Endothelial cell of umbilical vein (primary cell): ENCODE data around the gene EDC3. TPM values are rescaled to one million over a fixed set of nuclear protein-coding genes. Genes with fewer than 3 reads are reported as not detected.

Experiments
- BruUV-seq: library from RNA; stranded (reverse); fragments of 400-500 nt; replicated peaks from 2 replicates; lab custom pipeline; 2021; lab: Mats Ljungman, UMichigan
- CTCF ChIA-PET: fragments of 300-600, 350-600 bp; sonication (Branson Sonifier 250); formaldehyde crosslinking; loops from one replicate; lab custom pipeline; 2021; ENCODE audit warnings: antibody characterized with exemption, inconsistent platforms; lab: Charles Lee
- POLR2A ChIA-PET: fragments of 300-600, 350-600 bp; sonication (Branson Sonifier 250); formaldehyde crosslinking; loops from one replicate; lab custom pipeline; 2021; ENCODE audit warnings: antibody characterized with exemption, inconsistent platforms; lab: Charles Lee
- DNase-seq: peaks from one replicate; pipeline ENCODE4 v3.0.0-alpha.2; 2011; ENCODE audit warnings: low read depth, low spot score
- FAIRE-seq: peaks from 2 replicates; lab custom pipeline; 2011; peaks lifted over from hg19 to GRCh38; lab: Jason Lieb, UNC
- H2AFZ ChIP-seq: 2 replicates; pipeline ENCODE4 v1.6.0; 2012; ENCODE audit warnings: low read depth, low read length, control low read depth, inconsistent platforms
- H3K27ac ChIP-seq: 2 replicates; pipeline ENCODE4 v1.5.1; 2011; ENCODE audit warnings: low read depth, mild to moderate bottlenecking, control low read depth, low read length, moderate library complexity; ENCODE audit not compliant: insufficient read depth
- H3K27me3 ChIP-seq, 2 experiments: 2 replicates each; pipeline versions ENCODE4 v1.6.0 to v1.6.1; 2011; ENCODE audit warnings: low read length in 2 of 2, mixed read lengths in 1 of 2; ENCODE audit not compliant: control insufficient read depth in 2 of 2, insufficient read depth in 2 of 2
- H3K36me3 ChIP-seq, 2 experiments: 2 replicates in 1 of 2; 3 replicates in 1 of 2; pipeline ENCODE4 v1.5.1; 2011; ENCODE audit warnings: low read length in 2 of 2, mild to moderate bottlenecking in 1 of 2, moderate library complexity in 1 of 2; ENCODE audit not compliant: control insufficient read depth in 2 of 2, insufficient read depth in 2 of 2; ENCODE audit errors: extremely low read depth in 1 of 2
- H3K4me1 ChIP-seq: 3 replicates; pipeline ENCODE4 v1.5.1; 2011; ENCODE audit warnings: mild to moderate bottlenecking, low read length; ENCODE audit not compliant: control insufficient read depth, insufficient read depth; ENCODE audit errors: extremely low read depth
- H3K4me2 ChIP-seq: 2 replicates; pipeline ENCODE4 v1.6.1; 2011; ENCODE audit warnings: low read length, control low read depth, mixed read lengths; ENCODE audit not compliant: insufficient read depth
- H3K4me3 ChIP-seq, 3 experiments: fragments of 200-600 bp in 1 of 3; sonication (generic), shearing (Covaris generic) in 1 of 3; replicated peaks in 1 of 3; 2 replicates each; pipeline ENCODE4 v1.5.1; 2011 to 2016; ENCODE audit warnings: control low read depth in 3 of 3, low read length in 3 of 3, mild to moderate bottlenecking in 2 of 3, inconsistent platforms in 1 of 3, low read depth in 1 of 3, moderate library complexity in 1 of 3; ENCODE audit not compliant: insufficient read depth in 1 of 3
- H3K79me2 ChIP-seq: 2 replicates; pipeline ENCODE4 v1.6.0; 2012; ENCODE audit warnings: low read length, inconsistent platforms; ENCODE audit not compliant: control insufficient read depth, insufficient read depth
- H3K9ac ChIP-seq: replicated peaks from 2 replicates; pipeline ENCODE3; 2011; ENCODE audit warnings: low read length, control low read depth; ENCODE audit not compliant: insufficient read depth; ENCODE audit errors: extremely low read depth
- H3K9me1 ChIP-seq: replicated peaks from 3 replicates; pipeline ENCODE4 v1.6.0; 2011; ENCODE audit warnings: mild to moderate bottlenecking, low read length; ENCODE audit not compliant: control insufficient read depth, insufficient read depth; ENCODE audit errors: extremely low read depth
- H3K9me3 ChIP-seq: replicated peaks from 2 replicates; pipeline ENCODE4 v1.5.1; 2012; ENCODE audit warnings: low read length, inconsistent platforms; ENCODE audit not compliant: control insufficient read depth, insufficient read depth
- H4K20me1 ChIP-seq: replicated peaks from 2 replicates; pipeline ENCODE3; 2011; ENCODE audit warnings: mild to moderate bottlenecking, low read length; ENCODE audit not compliant: control insufficient read depth, insufficient read depth; ENCODE audit errors: extremely low read depth
- EZH2 ChIP-seq: IDR thresholded peaks from 2 replicates; pipeline ENCODE4 v1.6.1; 2012; ENCODE audit warnings: borderline replicate concordance, low read depth, mild to moderate bottlenecking, moderate library complexity, low read length, inconsistent platforms; ENCODE audit not compliant: severe bottlenecking
- FOS ChIP-seq: IDR thresholded peaks from 2 replicates; pipeline ENCODE4 v1.6.1; 2011; ENCODE audit warnings: mild to moderate bottlenecking, low read length, moderate library complexity, borderline replicate concordance; ENCODE audit not compliant: insufficient read depth
- GATA2 ChIP-seq: IDR thresholded peaks from 2 replicates; pipeline ENCODE4 v1.7.0; 2011; ENCODE audit warnings: low read depth, mild to moderate bottlenecking, moderate library complexity, mixed read lengths, low read length; ENCODE audit not compliant: insufficient read length, insufficient read depth
- JUN ChIP-seq: IDR thresholded peaks from 2 replicates; pipeline ENCODE4 v1.6.1; 2011; ENCODE audit warnings: borderline replicate concordance, low read depth; ENCODE audit not compliant: insufficient read length, insufficient read depth
- MAX ChIP-seq: IDR thresholded peaks from 2 replicates; pipeline ENCODE4 v1.6.1; 2011; ENCODE audit not compliant: insufficient read depth, insufficient read length
- MYC ChIP-seq: IDR thresholded peaks from one replicate; pipeline ENCODE4 v1.6.1; 2011; ENCODE audit warnings: mild to moderate bottlenecking, low read depth, low read length
- POLR2A ChIP-seq: IDR thresholded peaks from 2 replicates; pipeline ENCODE4 v1.6.1; 2012; ENCODE audit warnings: low read depth, mild to moderate bottlenecking, control low read depth, low read length
- POLR2AphosphoS5 ChIP-seq: IDR thresholded peaks from 2 replicates; pipeline ENCODE4 v1.6.1; 2012; ENCODE audit warnings: low read depth, mild to moderate bottlenecking, control low read depth, low read length, moderate library complexity; ENCODE audit not compliant: insufficient read depth
- dilution Hi-C: fragments of 300-500 bp; cut with MboI; formaldehyde crosslinking; loops from one replicate; pipeline ENCODE4 v1.15.0; 2019; ENCODE audit warnings: low sequenced_read_pairs; ENCODE audit not compliant: extremely low pct_ligation_motif_present
- intact Hi-C: fragments of 100-400 bp; cut with micrococcal nuclease; formaldehyde crosslinking; loops from one replicate; pipeline ENCODE4 v1.10.0; 2022
- polyA plus RNA-seq, 4 experiments: library from polyadenylated mRNA; depleted of rRNA in 3 of 4; stranded (reverse) in 3 of 4; unstranded in 1 of 4; fragments of >200 nt; gene quantifications; 2 replicates each; pipeline versions ENCODE4 v1.2.1 to v1.2.3, GENCODE V29; 2011 to 2012; ENCODE audit warnings: missing spikeins in 1 of 4
- total RNA-seq: library from RNA; stranded (reverse); gene quantifications from 2 replicates; pipeline ENCODE4 v1.2.3, GENCODE V29; 2021
- TF ChIP-seq, protein P1 (sequence below), 2 donors: IDR thresholded peaks; 1 replicate in 1 of 2; 2 replicates in 1 of 2; pipeline ENCODE4 v1.5.1; 2011; ENCODE audit warnings: low read length in 2 of 2, mild to moderate bottlenecking in 2 of 2, moderate library complexity in 2 of 2, control low read depth in 1 of 2, inconsistent platforms in 1 of 2, low read depth in 1 of 2; ENCODE audit not compliant: insufficient read depth in 1 of 2; ENCODE audit errors: extremely low read depth in 1 of 2

Gene EDC3
- total and polyA plus RNA-seq, 2 donors (not counting 3 experiments of a cell fraction or from before 2014, with no cell fraction given) = 55.9 to 56.5 TPM

DNA sequence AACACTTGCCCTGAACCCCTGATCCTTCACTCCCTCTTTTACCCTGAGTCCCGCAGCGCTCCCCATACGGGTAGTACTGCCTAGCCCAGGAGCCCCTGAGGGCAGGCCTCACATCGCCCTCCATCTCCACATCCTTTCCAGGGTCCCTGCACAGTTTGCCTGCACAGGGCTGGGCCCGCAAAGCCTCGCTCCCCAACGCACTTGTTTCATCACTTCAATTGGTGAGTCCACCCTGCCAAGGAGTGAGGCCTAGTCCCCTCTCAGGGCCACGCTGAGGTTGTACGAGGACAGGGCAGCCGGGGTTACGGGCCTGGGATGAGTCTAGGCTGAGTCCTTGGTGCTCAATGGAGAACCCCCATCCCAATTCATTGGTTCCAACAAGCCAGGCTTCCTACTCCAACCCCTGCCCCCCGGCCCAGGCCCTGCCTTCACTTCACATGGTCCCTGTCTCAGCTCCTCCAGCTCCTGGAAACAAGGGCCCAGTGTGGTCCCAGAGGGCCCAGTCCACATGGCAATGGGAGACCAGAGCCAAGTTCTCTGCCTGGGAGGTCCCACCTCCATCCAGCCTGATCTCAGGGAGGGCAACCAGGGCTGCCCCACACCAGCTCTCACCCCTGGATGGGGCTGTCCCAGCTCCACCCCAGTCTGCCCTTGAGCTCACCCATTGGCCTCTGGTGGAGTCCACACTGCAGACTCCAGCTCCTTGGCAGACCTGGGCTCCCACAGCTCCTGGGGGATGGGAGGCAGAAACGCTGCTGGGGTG is 92.6 kb downstream of the EDC3 start:
- Histone ChIP-seq H3K79me2 (no peaks in the 10 kb centered on the region), H3K4me2 (no peak overlapping the region), H3K27me3 (no peaks in the 10 kb centered on the region), H4K20me1 (no peaks in the 10 kb centered on the region), H3K9me1 (no peaks in the 10 kb centered on the region), H3K27ac (no peak overlapping the region), H3K9me3 (no peaks in the 10 kb centered on the region), H3K4me3 (no peak overlapping the region), H2AFZ (no peak overlapping the region), H3K36me3 (no peaks in the 10 kb centered on the region), H3K9ac (no peak overlapping the region), H3K4me1 (peaks cover 9% of the 10 kb centered on the region)
- no peak for DNase-seq
- intact Hi-C loops = no loop called here
- dilution Hi-C loops = no loop called here
- no peak for FAIRE-seq
- ChIA-PET CTCF (interaction anchor here (0.6 to 1.5 kb wide), 4 partner anchors 10 to 221 kb away, joined by 3 to 4 read pairs (median 4); no protein-coding TSS in a partner anchor), POLR2A (no interaction called here)
- BruUV-seq = no TSS peak
- TF ChIP-seq JUN (no peak), MAX (no peak), MYC (no peak), POLR2A (no peak), FOS (no peak), GATA2 (no peak), POLR2AphosphoS5 (no peak), EZH2 (no peak)
- TF ChIP-seq, protein P1, sequence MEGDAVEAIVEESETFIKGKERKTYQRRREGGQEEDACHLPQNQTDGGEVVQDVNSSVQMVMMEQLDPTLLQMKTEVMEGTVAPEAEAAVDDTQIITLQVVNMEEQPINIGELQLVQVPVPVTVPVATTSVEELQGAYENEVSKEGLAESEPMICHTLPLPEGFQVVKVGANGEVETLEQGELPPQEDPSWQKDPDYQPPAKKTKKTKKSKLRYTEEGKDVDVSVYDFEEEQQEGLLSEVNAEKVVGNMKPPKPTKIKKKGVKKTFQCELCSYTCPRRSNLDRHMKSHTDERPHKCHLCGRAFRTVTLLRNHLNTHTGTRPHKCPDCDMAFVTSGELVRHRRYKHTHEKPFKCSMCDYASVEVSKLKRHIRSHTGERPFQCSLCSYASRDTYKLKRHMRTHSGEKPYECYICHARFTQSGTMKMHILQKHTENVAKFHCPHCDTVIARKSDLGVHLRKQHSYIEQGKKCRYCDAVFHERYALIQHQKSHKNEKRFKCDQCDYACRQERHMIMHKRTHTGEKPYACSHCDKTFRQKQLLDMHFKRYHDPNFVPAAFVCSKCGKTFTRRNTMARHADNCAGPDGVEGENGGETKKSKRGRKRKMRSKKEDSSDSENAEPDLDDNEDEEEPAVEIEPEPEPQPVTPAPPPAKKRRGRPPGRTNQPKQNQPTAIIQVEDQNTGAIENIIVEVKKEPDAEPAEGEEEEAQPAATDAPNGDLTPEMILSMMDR (IDR thresholded peaks at IDR 0.05; ENCODE audit: extremely low read depth in 1 of 2, insufficient read depth in 1 of 2, low read depth in 1 of 2, low read length in 2 of 2) = no peak
